ENCODE data around the gene ABHD14A.

The ABHD14A gene

GRCh38 chr3:51949121-51949520 is 25.7 kb upstream of the ABHD14A start:
- POLR2A ChIA-PET, result no interaction called here
- CTCF ChIA-PET, result interaction anchor here (2.7 to 5.3 kb wide), 2 partner anchors 7 to 25 kb away, joined by 10 to 32 read pairs; partner anchors contain the start of genes ABHD14A, ABHD14B, PARP3 and RRP9

DNA sequence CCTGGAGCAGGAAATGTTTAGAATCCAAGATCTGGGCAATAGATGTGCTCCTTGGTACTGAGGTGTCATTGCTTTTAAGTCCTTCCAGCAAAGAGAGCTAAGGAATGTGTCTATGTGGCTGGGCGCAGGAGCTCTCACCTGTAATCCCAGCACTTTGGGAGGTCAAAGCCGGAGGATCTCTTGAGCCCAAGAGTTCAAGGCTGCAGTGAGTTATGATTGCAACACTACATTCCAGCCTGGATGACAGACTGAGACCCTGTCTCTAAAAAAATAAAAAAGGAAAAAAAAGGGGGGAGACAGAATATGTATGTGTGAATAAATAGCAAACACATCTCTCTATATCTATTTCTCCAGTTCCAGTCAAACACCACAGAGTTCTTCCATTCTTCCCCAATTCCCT is 24.0 kb upstream of the ABHD14A start:
- POLR2A ChIA-PET, result no interaction called here
- no peak for TF ChIP-seq CTCF (IDR thresholded peaks at IDR 0.05; ENCODE audit: control extremely low read depth, extremely low read depth, low read depth, missing control alignments)
- CTCF ChIA-PET, result interaction anchor here (1.9 to 5.3 kb wide), 2 partner anchors 9 to 22 kb away, joined by 5 to 32 read pairs; partner anchors contain the start of genes PARP3 and RRP9

More at GRCh38 chr3:51949121-51949520, 25.7 kb upstream of the ABHD14A start:
- no peak for DNase-seq (ENCODE audit: extremely low spot score)
- TF ChIP-seq CTCF (IDR thresholded peaks at IDR 0.05; ENCODE audit: control extremely low read depth, extremely low read depth, low read depth, missing control alignments), result no peak

GRCh38 chr3:51953445-51953844 is 21.4 kb upstream of the ABHD14A start:
- no peak for TF ChIP-seq CTCF (IDR thresholded peaks at IDR 0.05; ENCODE audit: control extremely low read depth, extremely low read depth, low read depth, missing control alignments)
- no peak for DNase-seq (ENCODE audit: extremely low spot score)
- ChIA-PET CTCF (interaction anchor here (1.0 to 5.3 kb wide), 4 partner anchors 9 to 20 kb away, joined by 3 to 32 read pairs (median 12); partner anchors contain the start of genes ABHD14B, PARP3 and RRP9), POLR2A (no interaction called here)

More for the DNA sequence above, 24.0 kb upstream of the ABHD14A start:
- no peak for DNase-seq (ENCODE audit: extremely low spot score)

DNA sequence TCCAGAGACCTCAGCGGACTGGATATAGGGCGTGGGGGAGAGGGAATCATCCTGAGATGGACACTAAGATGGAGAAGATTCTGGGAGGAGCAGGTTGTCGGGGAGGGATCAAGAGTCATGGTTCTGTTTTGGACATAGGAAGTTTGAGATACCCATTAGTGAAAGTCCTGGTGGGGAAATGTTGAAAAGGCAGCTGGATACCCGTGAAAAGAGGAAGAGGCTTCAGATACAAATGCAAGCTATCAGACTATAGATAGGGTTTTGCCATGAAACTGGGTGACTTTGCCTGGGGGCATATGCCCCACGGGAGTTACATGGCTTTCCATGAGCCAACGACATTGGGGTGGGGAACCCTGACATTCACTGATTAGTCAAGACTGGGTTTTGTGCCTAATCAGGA is 20.8 kb upstream of the ABHD14A start:
- ChIA-PET CTCF (interaction anchor here (1.0 to 5.3 kb wide), 5 partner anchors 9 to 19 kb away, joined by 3 to 32 read pairs (median 3); partner anchors contain the start of genes ABHD14B, PARP3 and RRP9), POLR2A (no interaction called here)
- TF ChIP-seq CTCF (IDR thresholded peaks at IDR 0.05; ENCODE audit: control extremely low read depth, extremely low read depth, low read depth, missing control alignments), result no peak
- DNase-seq (ENCODE audit: extremely low spot score), result no peak

DNA sequence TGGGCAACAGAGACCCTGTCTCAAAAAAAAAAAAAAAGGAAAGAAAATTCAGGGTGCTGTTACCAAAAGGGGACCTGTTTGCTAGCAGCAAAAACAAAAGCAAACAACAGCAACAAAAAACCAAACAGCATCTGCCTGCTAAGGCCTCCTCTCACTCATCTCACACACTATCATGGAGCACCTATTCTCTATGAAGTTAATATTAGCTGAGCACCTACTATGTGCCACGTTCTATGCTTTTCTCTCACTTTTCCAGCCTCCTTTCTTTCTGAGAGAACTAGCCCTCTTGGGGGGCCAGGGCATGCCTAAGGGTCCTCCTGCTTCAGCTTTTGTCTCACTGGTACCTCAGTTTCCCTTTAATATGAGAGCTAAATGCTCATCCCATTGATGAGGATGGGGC is 20.2 kb upstream of the ABHD14A start:
- TF ChIP-seq CTCF (IDR thresholded peaks at IDR 0.05; ENCODE audit: control extremely low read depth, extremely low read depth, low read depth, missing control alignments), result no peak
- ChIA-PET CTCF (interaction anchor here (1.0 to 5.3 kb wide), 5 partner anchors 8 to 19 kb away, joined by 3 to 32 read pairs (median 3); partner anchors contain the start of genes ABHD14B, PARP3 and RRP9), POLR2A (no interaction called here)
- DNase-seq (ENCODE audit: extremely low spot score), result no peak

GRCh38 chr3:51955175-51955892 is 19.5 kb upstream of the ABHD14A start, which contains the start of gene GPR62:
GPR62 (plus strand) TSS chr3:51955381; CDS start chr3:51955653, 272 bp downstream.
- ChIA-PET POLR2A (no interaction called here), CTCF (interaction anchor here (1.2 to 4.3 kb wide), 2 partner anchors 10 to 18 kb away, joined by 3 to 21 read pairs; partner anchors contain the start of gene ABHD14B)
- TF ChIP-seq CTCF (IDR thresholded peaks at IDR 0.05; ENCODE audit: control extremely low read depth, extremely low read depth, low read depth, missing control alignments), result no peak
- no peak for DNase-seq (ENCODE audit: extremely low spot score)
